Effector memory CD4-positive, alpha-beta T cell (primary cell): ENCODE data around the gene ADM2.
"Not testable (repeated sequence)": the region's sequence is repeated elsewhere in the genome, so short reads cannot be mapped to it uniquely, and the experiment has no call there.

ENCODE experiments used
- DNase-seq, 3 donors: peaks; one replicate each; pipeline ENCODE4 v3.0.0-alpha.2; 2020
- H3K27ac ChIP-seq: 2 replicates; pipeline ENCODE4 v1.7.0; 2013; ENCODE audit warnings: mild to moderate bottlenecking, low read length, moderate library complexity; ENCODE audit not compliant: insufficient read depth, poor library complexity, severe bottlenecking
- H3K27me3 ChIP-seq: replicated peaks from 2 replicates; pipeline ENCODE4 v1.7.0; 2013; ENCODE audit warnings: mild to moderate bottlenecking, low read length; ENCODE audit not compliant: insufficient read depth, control insufficient read depth, poor library complexity, severe bottlenecking
- H3K36me3 ChIP-seq: 2 replicates; pipeline ENCODE4 v1.7.0; 2013; ENCODE audit warnings: mild to moderate bottlenecking, low read length, moderate library complexity; ENCODE audit not compliant: control insufficient read depth, insufficient read depth
- H3K4me1 ChIP-seq: 2 replicates; pipeline ENCODE4 v1.7.0; 2013; ENCODE audit warnings: low read length, mild to moderate bottlenecking; ENCODE audit not compliant: control insufficient read depth, insufficient read depth, poor library complexity, severe bottlenecking
- H3K4me3 ChIP-seq: 2 replicates; pipeline ENCODE4 v1.7.0; 2013; ENCODE audit warnings: low read length, low read depth, mild to moderate bottlenecking; ENCODE audit not compliant: insufficient read depth, poor library complexity, severe bottlenecking
- H3K9me3 ChIP-seq: 2 replicates; pipeline ENCODE4 v1.7.0; 2013; ENCODE audit warnings: mild to moderate bottlenecking, low read length, moderate library complexity; ENCODE audit not compliant: control insufficient read depth

Gene ADM2

GRCh38 chr22:50531546-50531961, 50.2 kb downstream of the ADM2 start:
- H3K4me3 ChIP-seq: peak overlapping the region; percentile 66
- peak in 2 of 3 donors; percentile 45 to 54 for DNase-seq
- H3K27me3 ChIP-seq: no peaks in the 10 kb centered on the region
- no peaks in the 10 kb centered on the region for H3K36me3 ChIP-seq
- H3K27ac ChIP-seq: peak overlapping the region; percentile 97
- no peaks in the 10 kb centered on the region for H3K9me3 ChIP-seq
- peaks cover 28% of the 10 kb centered on the region for H3K4me1 ChIP-seq

GRCh38 chr22:50531962-50532674, 50.8 kb downstream of the ADM2 start:
- peak overlapping the region; percentile 97 for H3K27ac ChIP-seq
- H3K4me1 ChIP-seq: peaks cover 22% of the 10 kb centered on the region
- H3K9me3 ChIP-seq: no peaks in the 10 kb centered on the region
- no peaks in the 10 kb centered on the region for H3K36me3 ChIP-seq
- H3K4me3 ChIP-seq: peak overlapping the region; percentile 66
- H3K27me3 ChIP-seq: no peaks in the 10 kb centered on the region
- DNase-seq: no peak

GRCh38 chr22:50532824-50533796, 51.8 kb downstream of the ADM2 start:
- DNase-seq: no peak
- no peaks in the 10 kb centered on the region for H3K27me3 ChIP-seq
- H3K4me3 ChIP-seq: no peak overlapping the region
- no peaks in the 10 kb centered on the region for H3K36me3 ChIP-seq
- peaks cover 21% of the 10 kb centered on the region for H3K4me1 ChIP-seq
- peak overlapping the region; percentile 97 for H3K27ac ChIP-seq
- H3K9me3 ChIP-seq: no peaks in the 10 kb centered on the region

- H3K4me1 ChIP-seq: peaks cover 31% of the 10 kb centered on the region
- H3K27ac ChIP-seq, H3K36me3 ChIP-seq, H3K9me3 ChIP-seq, H3K4me3 ChIP-seq, DNase-seq, H3K27me3 ChIP-seq: not testable (repeated sequence)
Measured at GRCh38 chr22:50533856-50534711, 52.7 kb downstream of the ADM2 start.

GRCh38 chr22:50535113-50535512, 53.8 kb downstream of the ADM2 start:
- H3K4me1 ChIP-seq: peaks cover 36% of the 10 kb centered on the region
- no peak overlapping the region for H3K27ac ChIP-seq
- no peaks in the 10 kb centered on the region for H3K9me3 ChIP-seq
- DNase-seq: no peak
- no peak overlapping the region for H3K4me3 ChIP-seq
- H3K36me3 ChIP-seq: no peaks in the 10 kb centered on the region
- no peaks in the 10 kb centered on the region for H3K27me3 ChIP-seq
